ENCODE data around the gene OR6P1. TPM values are rescaled to one million over a fixed set of nuclear protein-coding genes. Genes with fewer than 3 reads are reported as not detected.

OR6P1 gene
- total and polyA plus RNA-seq, 11 donors = not detected

GRCh38 chr1:158520955-158521665 lies 49.3 kb downstream of the OR6P1 start:
- ATAC-seq (no peak), DNase-seq (no peak)
- peaks cover 0 to 3% (median 0%) of the 10 kb centered on the region in 9 donors for H3K27me3 ChIP-seq
- no peaks in the 10 kb centered on the region for H3K4me1 ChIP-seq
- WGBS, 4 donors = 81 to 86% (median 83%) methylated on average over 3 of the region's 3 CpGs
- H3K4me3 ChIP-seq = no peak overlapping the region
- no peaks in the 10 kb centered on the region for H3K36me3 ChIP-seq
- H3K9me3 ChIP-seq = peaks cover 0 to 5% (median 0%) of the 10 kb centered on the region in 12 donors
- H3K27ac ChIP-seq = no peak overlapping the region
- intact Hi-C loops (cut with DNase I) = loop anchor here in 3 of 10 donors (10.0 kb wide), 2 partner anchors 316 to 556 kb away; no protein-coding TSS in a partner anchor
- TF ChIP-seq, protein P1, sequence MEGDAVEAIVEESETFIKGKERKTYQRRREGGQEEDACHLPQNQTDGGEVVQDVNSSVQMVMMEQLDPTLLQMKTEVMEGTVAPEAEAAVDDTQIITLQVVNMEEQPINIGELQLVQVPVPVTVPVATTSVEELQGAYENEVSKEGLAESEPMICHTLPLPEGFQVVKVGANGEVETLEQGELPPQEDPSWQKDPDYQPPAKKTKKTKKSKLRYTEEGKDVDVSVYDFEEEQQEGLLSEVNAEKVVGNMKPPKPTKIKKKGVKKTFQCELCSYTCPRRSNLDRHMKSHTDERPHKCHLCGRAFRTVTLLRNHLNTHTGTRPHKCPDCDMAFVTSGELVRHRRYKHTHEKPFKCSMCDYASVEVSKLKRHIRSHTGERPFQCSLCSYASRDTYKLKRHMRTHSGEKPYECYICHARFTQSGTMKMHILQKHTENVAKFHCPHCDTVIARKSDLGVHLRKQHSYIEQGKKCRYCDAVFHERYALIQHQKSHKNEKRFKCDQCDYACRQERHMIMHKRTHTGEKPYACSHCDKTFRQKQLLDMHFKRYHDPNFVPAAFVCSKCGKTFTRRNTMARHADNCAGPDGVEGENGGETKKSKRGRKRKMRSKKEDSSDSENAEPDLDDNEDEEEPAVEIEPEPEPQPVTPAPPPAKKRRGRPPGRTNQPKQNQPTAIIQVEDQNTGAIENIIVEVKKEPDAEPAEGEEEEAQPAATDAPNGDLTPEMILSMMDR (IDR thresholded peaks at IDR 0.05) = no peak
- TF ChIP-seq POLR2A (IDR thresholded peaks at IDR 0.05) = no peak

DNA sequence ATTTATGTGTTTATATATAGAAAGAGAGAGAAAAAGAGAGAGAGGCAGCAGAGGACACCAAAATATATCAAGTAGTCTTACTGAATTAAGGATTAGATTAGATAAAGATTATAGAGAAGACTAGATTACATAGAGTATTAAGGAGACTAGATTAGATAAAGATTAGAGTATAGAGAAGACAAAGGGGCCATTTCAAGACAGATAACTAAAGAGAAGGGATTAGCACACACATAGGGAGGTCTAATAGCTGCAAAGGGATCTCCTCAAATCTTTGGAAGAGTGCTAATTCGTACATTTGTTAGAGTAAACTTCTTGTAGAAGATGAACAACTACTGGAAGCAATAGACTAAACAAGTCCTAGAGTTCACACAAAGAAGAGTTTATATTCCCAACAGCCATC lies 50.4 kb downstream of the OR6P1 start:
- peaks cover 0 to 5% (median 0%) of the 10 kb centered on the region in 12 donors for H3K9me3 ChIP-seq
- intact Hi-C loops (cut with DNase I) = loop anchor here in 3 of 10 donors (10.0 kb wide), 2 partner anchors 315 to 555 kb away; no protein-coding TSS in a partner anchor
- no peak overlapping the region for H3K4me3 ChIP-seq
- TF ChIP-seq, protein P1 (IDR thresholded peaks at IDR 0.05) = no peak
- TF ChIP-seq POLR2A (IDR thresholded peaks at IDR 0.05) = no peak
- ATAC-seq (no peak), DNase-seq (no peak)
- no peaks in the 10 kb centered on the region for H3K4me1 ChIP-seq
- H3K36me3 ChIP-seq = no peaks in the 10 kb centered on the region
- H3K27me3 ChIP-seq = peaks cover 0 to 6% (median 0%) of the 10 kb centered on the region in 9 donors
- 40 to 72% (median 55%) methylated on average over 1 of the region's 1 CpG for WGBS, 4 donors
- no peak overlapping the region for H3K27ac ChIP-seq

- intact Hi-C loops (cut with DNase I) = no loop called here
- no peak overlapping the region for H3K27ac ChIP-seq
- no peaks in the 10 kb centered on the region for H3K36me3 ChIP-seq
- DNase-seq = no peak
- TF ChIP-seq POLR2A (IDR thresholded peaks at IDR 0.05) = no peak
- TF ChIP-seq, protein P1 (IDR thresholded peaks at IDR 0.05) = no peak
- H3K4me1 ChIP-seq = no peaks in the 10 kb centered on the region
- ATAC-seq = no peak
- H3K4me3 ChIP-seq = no peak overlapping the region
- peaks cover 0 to 5% (median 0%) of the 10 kb centered on the region in 12 donors for H3K9me3 ChIP-seq
- H3K27me3 ChIP-seq = peaks cover 0 to 6% (median 0%) of the 10 kb centered on the region in 9 donors
Measured at GRCh38 chr1:158516966-158517365, 53.4 kb downstream of the OR6P1 start.

Other genes starting within 250 kb of the OR6P1 start
- under 1 TPM in 1 of 9 donors, not detected in 8; 0.29 TPM for gene CD1B, start 239.0 kb downstream of the OR6P1 start, total RNA-seq
- gene CD1B, start 239.0 kb downstream of the OR6P1 start, polyA plus RNA-seq = not detected
- gene CD1E, start 216.7 kb downstream of the OR6P1 start, total RNA-seq = under 1 TPM in 4 of 9 donors, not detected in 5; 0.25 to 0.59 (median 0.37) TPM
- gene CD1E, start 216.7 kb downstream of the OR6P1 start, polyA plus RNA-seq = under 1 TPM in 1 of 2 donors, not detected in 1; 0.33 TPM
- gene OR10T2, start 171.1 kb downstream of the OR6P1 start, total RNA-seq = not detected
- gene OR10T2, start 171.1 kb downstream of the OR6P1 start, polyA plus RNA-seq = not detected
- gene OR10K2, start 144.3 kb downstream of the OR6P1 start, total RNA-seq = not detected
- not detected for gene OR10K2, start 144.3 kb downstream of the OR6P1 start, polyA plus RNA-seq
- not detected for gene OR10K1, start 108.7 kb downstream of the OR6P1 start, total RNA-seq
- not detected for gene OR10K1, start 108.7 kb downstream of the OR6P1 start, polyA plus RNA-seq
- not detected for gene OR10R2, start 98.4 kb downstream of the OR6P1 start, total RNA-seq
- not detected for gene OR10R2, start 98.4 kb downstream of the OR6P1 start, polyA plus RNA-seq
- not detected for gene OR6Y1, start 16.2 kb downstream of the OR6P1 start, total RNA-seq
- gene OR6Y1, start 16.2 kb downstream of the OR6P1 start, polyA plus RNA-seq = not detected
- gene OR10X1, start 9.3 kb upstream of the OR6P1 start, total RNA-seq = not detected
- not detected for gene OR10X1, start 9.3 kb upstream of the OR6P1 start, polyA plus RNA-seq
- not detected for gene OR10Z1, start 34.7 kb upstream of the OR6P1 start, total RNA-seq
- not detected for gene OR10Z1, start 34.7 kb upstream of the OR6P1 start, polyA plus RNA-seq
- under 1 TPM in 4 of 9 donors, not detected in 5; 0.08 to 0.99 (median 0.28) TPM for gene SPTA1, start 116.1 kb upstream of the OR6P1 start, total RNA-seq
- under 1 TPM; 0.06 to 0.19 TPM for gene SPTA1, start 116.1 kb upstream of the OR6P1 start, polyA plus RNA-seq
- gene OR6K2, start 130.1 kb upstream of the OR6P1 start, total RNA-seq = not detected
- not detected for gene OR6K2, start 130.1 kb upstream of the OR6P1 start, polyA plus RNA-seq
- not detected for gene OR6K3, start 150.1 kb upstream of the OR6P1 start, total RNA-seq
- gene OR6K3, start 150.1 kb upstream of the OR6P1 start, polyA plus RNA-seq = not detected
- not detected for gene OR6K6, start 184.1 kb upstream of the OR6P1 start, total RNA-seq
- not detected for gene OR6K6, start 184.1 kb upstream of the OR6P1 start, polyA plus RNA-seq
- not detected for gene OR6N1, start 201.6 kb upstream of the OR6P1 start, total RNA-seq
- gene OR6N1, start 201.6 kb upstream of the OR6P1 start, polyA plus RNA-seq = not detected
- gene OR6N2, start 210.6 kb upstream of the OR6P1 start, total RNA-seq = not detected
- not detected for gene OR6N2, start 210.6 kb upstream of the OR6P1 start, polyA plus RNA-seq